ENCODE results near the gene SSTR4.

SSTR4 gene

DNA sequence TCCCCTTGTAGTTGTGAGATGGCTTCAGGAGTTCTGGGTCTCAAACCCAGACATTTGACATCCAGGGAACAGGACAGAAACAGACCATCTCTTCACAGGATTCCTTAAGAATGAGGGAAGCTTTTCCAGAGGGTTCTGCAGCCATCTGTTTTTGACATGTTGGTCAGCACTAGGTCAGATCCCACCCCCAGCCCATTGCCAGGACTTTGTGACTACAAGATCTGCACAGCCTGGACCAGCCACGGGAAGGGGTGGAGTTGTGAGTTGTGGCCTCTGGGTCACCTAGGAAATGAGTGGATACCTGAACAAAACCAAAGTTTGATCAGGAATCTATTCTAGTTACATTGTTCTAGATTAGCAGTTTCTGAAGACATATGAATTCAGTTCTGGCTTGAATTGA, 39.2 kb upstream of the SSTR4 start:
- no CpG with 5 or more reads among the region's 1 CpG for WGBS, 2 donors (ENCODE audit: extremely low coverage in 2 of 2, insufficient read length in 2 of 2, insufficient replicate concordance in 1 of 2)
- Histone ChIP-seq H3K4ac (ENCODE audit: low read length) (no peak overlapping the region), H3K36me3 (replicated peaks in 1 of 2; ENCODE audit: control insufficient read depth in 2 of 2, insufficient read depth in 2 of 2, low read length in 2 of 2) (no peaks in the 10 kb centered on the region)

GRCh38 chr20:22998476-22998875, 36.6 kb upstream of the SSTR4 start:
- Histone ChIP-seq H2BK15ac (ENCODE audit: low read length) (no peak overlapping the region), H3K4me2 (ENCODE audit: insufficient read depth, low read length, poor library complexity, severe bottlenecking) (no peak overlapping the region), H2BK12ac (ENCODE audit: low read length) (no peak overlapping the region), H3K4me3 (ENCODE audit: low read length in 2 of 2) (no peak overlapping the region), H3K4ac (ENCODE audit: low read length) (no peak overlapping the region), H3K9ac (ENCODE audit: low read depth, low read length, poor library complexity) (no peak overlapping the region), H3K14ac (ENCODE audit: low read length) (no peak overlapping the region), H2AK5ac (ENCODE audit: low read depth, low read length) (no peak overlapping the region), H3K27ac (replicated peaks; ENCODE audit: low read length) (no peak overlapping the region), H3K23ac (ENCODE audit: low read depth, low read length, poor library complexity) (no peak overlapping the region), H3K9me3 (replicated peaks in 1 of 2; ENCODE audit: control insufficient read depth in 2 of 2, insufficient read depth in 1 of 2, low read depth in 1 of 2, low read length in 2 of 2) (peaks cover 0 to 3% of the 10 kb centered on the region in 2 donors), H4K91ac (ENCODE audit: low read depth, low read length, poor library complexity) (no peak overlapping the region), H3K18ac (ENCODE audit: low read length) (no peak overlapping the region), H2BK5ac (ENCODE audit: low read length) (no peak overlapping the region), H3K36me3 (replicated peaks in 1 of 2; ENCODE audit: control insufficient read depth in 2 of 2, insufficient read depth in 2 of 2, low read length in 2 of 2) (no peaks in the 10 kb centered on the region), H4K8ac (ENCODE audit: low read depth, low read length) (no peak overlapping the region), H3K27me3 (ENCODE audit: control insufficient read depth in 3 of 3, insufficient read depth in 3 of 3, low read depth in 1 of 3, low read length in 3 of 3) (no peaks in the 10 kb centered on the region), H2BK120ac (ENCODE audit: low read depth, low read length) (no peak overlapping the region), H3K4me1 (ENCODE audit: control insufficient read depth in 2 of 2, insufficient read depth in 1 of 2, low read depth in 1 of 2, low read length in 2 of 2) (no peaks in the 10 kb centered on the region), H3K79me1 (ENCODE audit: low read depth, low read length) (no peaks in the 10 kb centered on the region), H2AFZ (ENCODE audit: low read length) (no peak overlapping the region)
- DNase-seq (ENCODE audit: low spot score) = no peak
- no CpG with 5 or more reads among the region's 2 CpGs for WGBS, 2 donors (ENCODE audit: extremely low coverage in 2 of 2, insufficient read length in 2 of 2, insufficient replicate concordance in 1 of 2)

More for the DNA sequence above, 39.2 kb upstream of the SSTR4 start:
- Histone ChIP-seq H2BK15ac (ENCODE audit: low read length) (no peak overlapping the region), H2BK12ac (ENCODE audit: low read length) (no peak overlapping the region), H2AFZ (ENCODE audit: low read length) (no peak overlapping the region), H3K27ac (replicated peaks; ENCODE audit: low read length) (no peak overlapping the region), H3K79me1 (ENCODE audit: low read depth, low read length) (no peaks in the 10 kb centered on the region), H3K4me2 (ENCODE audit: insufficient read depth, low read length, poor library complexity, severe bottlenecking) (no peak overlapping the region), H2BK120ac (ENCODE audit: low read depth, low read length) (no peak overlapping the region), H4K91ac (ENCODE audit: low read depth, low read length, poor library complexity) (no peak overlapping the region), H3K23ac (ENCODE audit: low read depth, low read length, poor library complexity) (no peak overlapping the region), H3K18ac (ENCODE audit: low read length) (no peak overlapping the region), H2AK5ac (ENCODE audit: low read depth, low read length) (no peak overlapping the region), H2BK5ac (ENCODE audit: low read length) (no peak overlapping the region), H3K9me3 (replicated peaks in 1 of 2; ENCODE audit: control insufficient read depth in 2 of 2, insufficient read depth in 1 of 2, low read depth in 1 of 2, low read length in 2 of 2) (peaks cover 0 to 3% of the 10 kb centered on the region in 2 donors), H3K4me1 (ENCODE audit: control insufficient read depth in 2 of 2, insufficient read depth in 1 of 2, low read depth in 1 of 2, low read length in 2 of 2) (no peaks in the 10 kb centered on the region), H4K8ac (ENCODE audit: low read depth, low read length) (no peak overlapping the region), H3K9ac (ENCODE audit: low read depth, low read length, poor library complexity) (no peak overlapping the region), H3K27me3 (ENCODE audit: control insufficient read depth in 3 of 3, insufficient read depth in 3 of 3, low read depth in 1 of 3, low read length in 3 of 3) (no peaks in the 10 kb centered on the region), H3K4me3 (ENCODE audit: low read length in 2 of 2) (no peak overlapping the region), H3K14ac (ENCODE audit: low read length) (no peak overlapping the region)
- DNase-seq (ENCODE audit: low spot score) = no peak

GRCh38 chr20:22999756-23000155, 35.4 kb upstream of the SSTR4 start:
- H2AFZ ChIP-seq (ENCODE audit: low read length) = no peak overlapping the region
- no peak overlapping the region for H3K4ac ChIP-seq (ENCODE audit: low read length)
- no peak for DNase-seq (ENCODE audit: low spot score)
- H2BK15ac ChIP-seq (ENCODE audit: low read length) = no peak overlapping the region
- H2AK5ac ChIP-seq (ENCODE audit: low read depth, low read length) = no peak overlapping the region
- H3K4me2 ChIP-seq (ENCODE audit: insufficient read depth, low read length, poor library complexity, severe bottlenecking) = no peak overlapping the region
- no peak overlapping the region for H2BK12ac ChIP-seq (ENCODE audit: low read length)
- no peak overlapping the region for H3K27ac ChIP-seq (replicated peaks; ENCODE audit: low read length)
- whole genome bisulfite sequencing, 2 donors (ENCODE audit: extremely low coverage in 2 of 2, insufficient read length in 2 of 2, insufficient replicate concordance in 1 of 2) = no CpG with 5 or more reads among the region's 4 CpGs
- no peak overlapping the region for H3K4me3 ChIP-seq (ENCODE audit: low read length in 2 of 2)
- no peaks in the 10 kb centered on the region for H3K9me3 ChIP-seq (replicated peaks in 1 of 2; ENCODE audit: control insufficient read depth in 2 of 2, insufficient read depth in 1 of 2, low read depth in 1 of 2, low read length in 2 of 2)
- no peak overlapping the region for H3K18ac ChIP-seq (ENCODE audit: low read length)
- H3K14ac ChIP-seq (ENCODE audit: low read length) = no peak overlapping the region
- no peak overlapping the region for H2BK5ac ChIP-seq (ENCODE audit: low read length)
- no peak overlapping the region for H4K91ac ChIP-seq (ENCODE audit: low read depth, low read length, poor library complexity)
- no peaks in the 10 kb centered on the region for H3K4me1 ChIP-seq (ENCODE audit: control insufficient read depth in 2 of 2, insufficient read depth in 1 of 2, low read depth in 1 of 2, low read length in 2 of 2)
- H3K9ac ChIP-seq (ENCODE audit: low read depth, low read length, poor library complexity) = no peak overlapping the region
- no peaks in the 10 kb centered on the region for H3K36me3 ChIP-seq (replicated peaks in 1 of 2; ENCODE audit: control insufficient read depth in 2 of 2, insufficient read depth in 2 of 2, low read length in 2 of 2)
- no peaks in the 10 kb centered on the region for H3K79me1 ChIP-seq (ENCODE audit: low read depth, low read length)
- H4K8ac ChIP-seq (ENCODE audit: low read depth, low read length) = no peak overlapping the region
- H2BK120ac ChIP-seq (ENCODE audit: low read depth, low read length) = no peak overlapping the region
- H3K27me3 ChIP-seq (ENCODE audit: control insufficient read depth in 3 of 3, insufficient read depth in 3 of 3, low read depth in 1 of 3, low read length in 3 of 3) = no peaks in the 10 kb centered on the region
- no peak overlapping the region for H3K23ac ChIP-seq (ENCODE audit: low read depth, low read length, poor library complexity)

GRCh38 chr20:23000232-23000947, 34.7 kb upstream of the SSTR4 start:
- Histone ChIP-seq H2AK5ac (ENCODE audit: low read depth, low read length) (no peak overlapping the region), H3K4me1 (ENCODE audit: control insufficient read depth in 2 of 2, insufficient read depth in 1 of 2, low read depth in 1 of 2, low read length in 2 of 2) (no peaks in the 10 kb centered on the region), H3K18ac (ENCODE audit: low read length) (no peak overlapping the region), H3K4me2 (ENCODE audit: insufficient read depth, low read length, poor library complexity, severe bottlenecking) (no peak overlapping the region), H3K36me3 (replicated peaks in 1 of 2; ENCODE audit: control insufficient read depth in 2 of 2, insufficient read depth in 2 of 2, low read length in 2 of 2) (no peaks in the 10 kb centered on the region), H3K9me3 (replicated peaks in 1 of 2; ENCODE audit: control insufficient read depth in 2 of 2, insufficient read depth in 1 of 2, low read depth in 1 of 2, low read length in 2 of 2) (no peaks in the 10 kb centered on the region), H3K27me3 (ENCODE audit: control insufficient read depth in 3 of 3, insufficient read depth in 3 of 3, low read depth in 1 of 3, low read length in 3 of 3) (no peaks in the 10 kb centered on the region), H2BK120ac (ENCODE audit: low read depth, low read length) (no peak overlapping the region), H3K4ac (ENCODE audit: low read length) (no peak overlapping the region), H3K9ac (ENCODE audit: low read depth, low read length, poor library complexity) (no peak overlapping the region), H4K91ac (ENCODE audit: low read depth, low read length, poor library complexity) (no peak overlapping the region), H2BK12ac (ENCODE audit: low read length) (no peak overlapping the region), H3K14ac (ENCODE audit: low read length) (no peak overlapping the region), H2AFZ (ENCODE audit: low read length) (no peak overlapping the region), H3K4me3 (ENCODE audit: low read length in 2 of 2) (no peak overlapping the region), H2BK5ac (ENCODE audit: low read length) (no peak overlapping the region), H3K27ac (replicated peaks; ENCODE audit: low read length) (no peak overlapping the region), H2BK15ac (ENCODE audit: low read length) (no peak overlapping the region), H3K79me1 (ENCODE audit: low read depth, low read length) (no peaks in the 10 kb centered on the region), H4K8ac (ENCODE audit: low read depth, low read length) (no peak overlapping the region), H3K23ac (ENCODE audit: low read depth, low read length, poor library complexity) (no peak overlapping the region)
- WGBS, 2 donors (ENCODE audit: extremely low coverage in 2 of 2, insufficient read length in 2 of 2, insufficient replicate concordance in 1 of 2) = no CpG with 5 or more reads among the region's 6 CpGs
- no peak for DNase-seq (ENCODE audit: low spot score)

Data from neuronal stem cell (in vitro differentiated cells).